ENCODE results near the gene GLI2.

DNA sequence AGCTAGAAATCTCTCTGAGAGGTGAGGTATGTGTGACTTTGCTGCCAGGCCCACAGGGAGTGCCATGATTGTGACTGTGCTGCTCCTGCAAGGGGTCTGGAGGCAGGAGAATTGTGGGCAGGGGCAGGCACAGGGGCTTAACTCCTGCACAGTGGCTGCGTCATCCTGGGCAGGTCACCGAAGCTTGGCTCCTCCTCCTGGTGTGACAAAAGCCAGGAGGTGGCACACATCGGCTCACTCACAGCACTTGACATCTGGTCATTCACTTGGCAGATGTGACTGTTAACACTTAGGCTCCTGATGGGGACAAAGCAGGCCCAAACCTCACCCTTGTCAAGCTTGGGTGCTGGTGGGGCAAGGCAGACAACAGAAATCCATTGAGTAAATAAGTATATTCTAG is 36.4 kb upstream of the GLI2 start:
- TF ChIP-seq CTCF (IDR thresholded peaks at IDR 0.05), result no peak
- TF ChIP-seq POLR2A (IDR thresholded peaks at IDR 0.05), result no peak

Measured in right lobe of liver (tissue), 4 donors.